Nephron progenitor cell (in vitro differentiated cells): Measurements from ENCODE around the gene EYA2.
A peak's percentile ranks its signal among the peaks of the same experiment; 100 is the strongest.

Source experiments
- DNase-seq: peaks from one replicate; pipeline ENCODE4 v3.0.0; 2021
- H3K27ac Mint-ChIP-seq: 2 replicates; pipeline ENCODE4 v1.8.0; 2021; ENCODE audit warnings: mild to moderate bottlenecking, moderate library complexity, mixed read lengths
- H3K27me3 Mint-ChIP-seq: 2 replicates; pipeline ENCODE4 v1.8.0; 2021; ENCODE audit warnings: mild to moderate bottlenecking, low read depth, mixed read lengths; ENCODE audit not compliant: poor library complexity
- H3K36me3 Mint-ChIP-seq: 2 replicates; pipeline ENCODE4 v1.8.0; 2021; ENCODE audit warnings: low read depth, mixed read lengths
- H3K4me1 Mint-ChIP-seq: 2 replicates; pipeline ENCODE4 v1.8.0; 2021; ENCODE audit warnings: mixed read lengths
- H3K4me3 Mint-ChIP-seq: 2 replicates; pipeline ENCODE4 v1.8.0; 2021; ENCODE audit warnings: mild to moderate bottlenecking, moderate library complexity, mixed read lengths
- H3K9me3 Mint-ChIP-seq: 2 replicates; pipeline ENCODE4 v1.8.0; 2021; ENCODE audit warnings: mild to moderate bottlenecking, moderate library complexity, mixed read lengths
- TF ChIP-seq, protein P1 (sequence below): fragments of 200-600 bp; sonication (generic); IDR thresholded peaks from 2 replicates; pipeline ENCODE4 v1.5.0; 2021; ENCODE audit warnings: antibody characterized with exemption

Gene EYA2

DNA sequence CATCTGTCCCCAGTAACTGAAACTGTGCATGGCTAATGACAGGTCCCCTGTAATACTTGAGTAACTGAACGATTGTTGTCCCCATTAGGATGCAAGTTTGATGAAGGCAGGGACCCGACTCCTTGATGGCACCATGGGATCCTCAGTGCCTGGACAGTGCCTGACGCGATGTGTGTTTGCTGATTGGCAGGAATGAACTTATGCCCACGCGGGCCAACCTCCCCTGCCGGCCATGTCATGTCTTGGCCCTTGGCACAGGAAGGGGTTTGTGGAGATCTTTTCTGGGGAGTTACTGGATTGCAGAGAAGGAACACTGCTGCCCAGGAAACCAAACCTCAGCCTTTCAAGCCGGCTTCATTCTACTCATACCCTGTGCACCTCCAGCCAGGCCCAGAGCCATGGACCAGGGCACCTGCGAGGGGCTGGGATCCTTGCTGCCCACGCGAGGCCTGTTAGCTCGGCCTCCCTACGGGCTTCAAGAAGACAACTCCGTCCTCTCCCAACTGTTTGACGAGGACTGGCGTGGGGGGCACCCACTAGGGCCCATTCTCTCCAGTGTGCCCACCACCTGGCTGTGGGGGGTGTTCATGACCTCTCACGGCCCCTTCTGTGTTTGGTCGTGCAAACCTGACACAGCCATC, 314.0 kb downstream of the EYA2 start:
- DNase-seq, result no peak
- Mint-ChIP-seq H3K36me3 (peaks cover 14% of the 10 kb centered on the region), H3K4me1 (peaks cover 24% of the 10 kb centered on the region), H3K4me3 (no peak overlapping the region), H3K27ac (no peak overlapping the region), H3K27me3 (peaks cover 4% of the 10 kb centered on the region), H3K9me3 (no peaks in the 10 kb centered on the region)
- TF ChIP-seq, protein P1, sequence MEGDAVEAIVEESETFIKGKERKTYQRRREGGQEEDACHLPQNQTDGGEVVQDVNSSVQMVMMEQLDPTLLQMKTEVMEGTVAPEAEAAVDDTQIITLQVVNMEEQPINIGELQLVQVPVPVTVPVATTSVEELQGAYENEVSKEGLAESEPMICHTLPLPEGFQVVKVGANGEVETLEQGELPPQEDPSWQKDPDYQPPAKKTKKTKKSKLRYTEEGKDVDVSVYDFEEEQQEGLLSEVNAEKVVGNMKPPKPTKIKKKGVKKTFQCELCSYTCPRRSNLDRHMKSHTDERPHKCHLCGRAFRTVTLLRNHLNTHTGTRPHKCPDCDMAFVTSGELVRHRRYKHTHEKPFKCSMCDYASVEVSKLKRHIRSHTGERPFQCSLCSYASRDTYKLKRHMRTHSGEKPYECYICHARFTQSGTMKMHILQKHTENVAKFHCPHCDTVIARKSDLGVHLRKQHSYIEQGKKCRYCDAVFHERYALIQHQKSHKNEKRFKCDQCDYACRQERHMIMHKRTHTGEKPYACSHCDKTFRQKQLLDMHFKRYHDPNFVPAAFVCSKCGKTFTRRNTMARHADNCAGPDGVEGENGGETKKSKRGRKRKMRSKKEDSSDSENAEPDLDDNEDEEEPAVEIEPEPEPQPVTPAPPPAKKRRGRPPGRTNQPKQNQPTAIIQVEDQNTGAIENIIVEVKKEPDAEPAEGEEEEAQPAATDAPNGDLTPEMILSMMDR, result no peak

DNA sequence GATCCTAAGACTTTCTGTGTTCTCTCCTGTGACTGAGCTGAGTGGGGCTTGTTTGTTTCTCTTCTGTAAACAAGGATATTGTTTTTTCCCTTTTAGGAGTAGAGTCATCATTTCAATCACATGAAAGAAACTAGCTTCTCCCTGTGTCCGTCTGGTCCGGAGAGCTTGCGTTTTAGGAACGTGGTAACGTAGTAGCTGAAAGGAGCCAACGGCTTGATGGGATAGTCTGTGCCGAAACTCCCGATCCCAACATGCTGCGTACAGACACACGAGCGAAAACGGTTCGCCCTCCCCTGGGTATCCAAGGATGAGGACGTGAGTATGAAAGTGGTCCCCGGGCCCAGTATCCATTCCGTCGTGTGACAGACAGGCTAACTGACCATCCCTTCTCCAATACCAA, 315.3 kb downstream of the EYA2 start:
- no peak overlapping the region for H3K4me3 Mint-ChIP-seq
- peaks cover 14% of the 10 kb centered on the region for H3K36me3 Mint-ChIP-seq
- H3K27ac Mint-ChIP-seq, result peak overlapping the region; percentile 72
- H3K9me3 Mint-ChIP-seq, result no peaks in the 10 kb centered on the region
- DNase-seq, result no peak
- H3K4me1 Mint-ChIP-seq, result peaks cover 24% of the 10 kb centered on the region
- TF ChIP-seq, protein P1, result no peak
- H3K27me3 Mint-ChIP-seq, result no peaks in the 10 kb centered on the region

DNA sequence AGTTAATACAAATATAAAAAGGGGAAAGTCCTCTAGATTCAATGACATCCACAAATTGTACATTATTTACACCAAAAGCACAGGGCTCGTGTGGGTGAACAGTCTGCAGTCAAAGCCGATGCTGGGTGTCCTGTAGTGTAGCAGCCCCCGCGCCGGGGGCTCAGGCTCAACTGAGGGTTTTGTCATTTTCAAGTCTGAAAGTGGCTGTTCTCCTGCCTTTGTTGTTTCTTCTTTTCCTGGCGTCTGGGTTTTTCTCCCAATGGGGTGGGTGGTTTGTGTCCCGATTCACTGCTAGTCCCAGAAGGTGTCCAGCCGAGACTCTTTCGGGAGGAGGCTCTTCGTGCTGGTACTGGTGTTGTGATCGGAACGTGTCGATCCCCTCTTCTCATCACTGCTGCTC, 315.8 kb downstream of the EYA2 start:
- Mint-ChIP-seq H3K36me3 (peaks cover 13% of the 10 kb centered on the region), H3K4me1 (peaks cover 21% of the 10 kb centered on the region), H3K27ac (no peak overlapping the region), H3K9me3 (no peaks in the 10 kb centered on the region), H3K27me3 (no peaks in the 10 kb centered on the region), H3K4me3 (no peak overlapping the region)
- no peak for DNase-seq
- TF ChIP-seq, protein P1, result no peak

DNA sequence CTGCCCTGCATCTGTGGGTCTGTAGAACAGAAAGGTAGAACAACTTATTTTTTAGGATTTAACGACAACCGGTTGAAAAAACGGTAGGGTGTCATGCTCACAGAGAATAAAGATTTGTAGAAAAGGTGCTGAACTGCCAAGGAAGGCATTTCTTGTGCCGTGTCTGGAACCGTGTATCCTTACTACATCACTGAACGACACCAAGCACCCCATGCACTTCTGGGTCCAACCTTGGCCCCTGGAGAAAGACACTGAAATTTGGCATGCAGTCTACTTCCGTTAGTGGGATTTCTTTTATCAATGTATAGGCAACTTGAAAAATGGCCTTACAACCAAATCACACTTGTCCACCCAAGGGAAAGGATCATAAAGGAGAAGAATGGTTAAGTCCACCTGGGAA, 316.4 kb downstream of the EYA2 start:
- peaks cover 13% of the 10 kb centered on the region for H3K36me3 Mint-ChIP-seq
- TF ChIP-seq, protein P1, result no peak
- H3K27ac Mint-ChIP-seq, result no peak overlapping the region
- H3K4me1 Mint-ChIP-seq, result peaks cover 15% of the 10 kb centered on the region
- H3K9me3 Mint-ChIP-seq, result no peaks in the 10 kb centered on the region
- H3K27me3 Mint-ChIP-seq, result no peaks in the 10 kb centered on the region
- no peak for DNase-seq
- H3K4me3 Mint-ChIP-seq, result no peak overlapping the region

DNA sequence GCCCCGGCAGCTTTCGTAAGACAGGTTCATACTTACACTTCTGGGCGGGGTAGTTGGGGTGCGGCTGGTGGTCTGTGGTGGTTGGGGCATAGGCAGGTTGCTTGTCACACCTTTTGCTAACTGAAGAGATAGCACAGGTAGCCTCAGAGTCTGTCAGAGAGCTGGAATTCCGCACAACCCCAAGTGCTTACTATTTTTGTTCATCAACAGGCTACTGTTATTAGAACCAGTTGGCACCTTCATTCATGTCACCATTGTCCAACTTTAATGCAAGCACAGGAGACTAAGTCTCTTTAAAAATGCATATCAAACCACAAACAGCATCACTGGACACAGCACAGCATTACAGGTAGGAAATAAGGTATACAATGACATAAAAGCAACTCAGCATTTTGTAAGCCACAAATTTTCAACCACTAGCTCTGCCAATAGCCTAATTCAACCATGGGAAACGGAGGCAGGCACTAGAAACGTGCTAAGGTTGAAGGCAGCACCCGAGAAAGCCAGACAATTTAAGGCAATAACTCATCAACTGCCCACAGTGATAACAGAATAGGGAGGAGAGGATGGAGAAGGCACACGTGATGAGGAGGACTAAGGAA, 318.1 kb downstream of the EYA2 start:
- H3K36me3 Mint-ChIP-seq, result peaks cover 19% of the 10 kb centered on the region
- H3K4me3 Mint-ChIP-seq, result no peak overlapping the region
- DNase-seq, result no peak
- H3K4me1 Mint-ChIP-seq, result no peaks in the 10 kb centered on the region
- no peak overlapping the region for H3K27ac Mint-ChIP-seq
- TF ChIP-seq, protein P1, result no peak
- no peaks in the 10 kb centered on the region for H3K9me3 Mint-ChIP-seq
- no peaks in the 10 kb centered on the region for H3K27me3 Mint-ChIP-seq

DNA sequence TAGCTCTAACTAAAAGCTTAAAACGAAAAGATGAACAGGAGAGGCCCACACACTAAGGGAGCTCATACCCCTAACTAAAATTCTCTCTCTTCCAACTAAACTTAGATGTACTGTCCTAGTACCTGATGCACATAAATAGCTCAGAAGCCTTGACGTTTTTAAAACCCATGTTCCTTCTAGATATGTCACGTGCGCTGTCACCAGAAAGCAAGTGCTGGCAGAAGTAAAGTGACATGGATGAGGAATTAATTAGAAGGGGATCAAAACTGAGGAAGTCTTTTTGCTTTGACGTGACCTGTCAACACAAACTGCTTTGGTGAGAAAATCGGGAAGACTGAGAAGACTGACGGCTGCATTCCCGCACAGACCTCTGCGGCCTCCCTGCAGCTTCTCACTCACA, 319.3 kb downstream of the EYA2 start:
- H3K27ac Mint-ChIP-seq, result no peak overlapping the region
- peaks cover 30% of the 10 kb centered on the region for H3K36me3 Mint-ChIP-seq
- no peak overlapping the region for H3K4me3 Mint-ChIP-seq
- no peaks in the 10 kb centered on the region for H3K9me3 Mint-ChIP-seq
- TF ChIP-seq, protein P1, result no peak
- DNase-seq, result no peak
- no peaks in the 10 kb centered on the region for H3K4me1 Mint-ChIP-seq
- no peaks in the 10 kb centered on the region for H3K27me3 Mint-ChIP-seq
